HL-60/S4 treated with retinoic acid at 250 ng/mL for 4 days and 3 days (cell line): ENCODE data around the gene ROBO1.

Experiments used
- in situ Hi-C: fragments of 300-500 bp; cut with MboI; formaldehyde crosslinking; loops from 2 replicates; pipeline ENCODE4 v1.7.0; 2022; ENCODE audit warnings: low sequenced_read_pairs

The ROBO1 gene

DNA sequence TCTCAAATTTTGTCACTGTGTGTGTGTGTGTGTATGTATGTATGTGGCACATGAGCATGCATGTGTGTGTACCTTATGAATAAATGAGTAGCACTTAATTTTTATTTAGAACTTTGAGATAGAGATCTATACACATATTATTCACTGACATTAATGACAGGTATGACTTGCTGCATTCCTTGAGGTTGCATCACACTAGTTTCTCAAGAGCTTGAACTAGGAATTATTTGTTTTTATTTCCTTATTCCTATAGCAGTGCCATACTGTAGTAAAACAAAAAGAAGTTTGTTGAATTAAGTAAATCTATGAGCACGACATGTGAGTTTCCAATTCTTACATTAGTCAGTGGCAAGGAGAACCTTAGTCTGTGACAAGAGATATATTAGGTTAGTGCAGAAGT, 943.9 kb downstream of the ROBO1 start:
- in situ Hi-C loops: no loop called here

DNA sequence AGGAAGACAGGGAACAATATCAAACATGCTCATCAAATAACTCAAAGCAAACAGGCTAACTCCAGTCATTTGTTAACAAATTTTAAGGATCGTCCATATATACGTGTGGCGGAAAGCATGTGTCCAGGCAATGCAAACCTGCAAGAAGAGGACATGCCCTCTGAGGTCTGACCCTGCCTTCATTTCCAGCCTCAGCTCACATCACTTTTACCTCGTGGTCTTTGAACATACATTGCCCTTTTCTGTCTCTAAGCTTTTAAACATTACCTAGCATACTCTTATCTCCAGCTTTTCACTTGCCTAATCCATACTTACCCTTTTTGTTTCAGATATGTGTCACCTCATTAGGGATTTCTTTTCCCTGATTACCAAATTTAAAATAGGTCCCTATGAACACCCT, 944.4 kb downstream of the ROBO1 start:
- in situ Hi-C loops: no loop called here

DNA sequence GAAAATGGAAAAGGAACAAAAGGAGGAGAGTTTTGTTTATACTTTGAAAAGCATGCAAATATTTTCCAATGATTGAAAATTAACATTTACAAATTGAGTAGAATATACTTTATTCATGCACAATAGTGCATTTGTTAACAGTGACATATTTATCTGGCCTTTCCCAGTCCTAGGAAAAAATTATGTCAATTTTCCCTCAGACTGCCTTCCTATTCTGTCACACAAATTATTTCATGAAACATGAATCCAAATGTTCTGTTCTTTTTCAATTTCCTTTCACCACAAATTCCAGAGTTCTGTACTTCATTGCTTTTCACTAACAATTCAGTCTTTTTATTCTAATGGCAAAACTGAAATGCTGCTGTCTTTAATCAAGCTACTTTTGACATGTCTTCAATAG, 945.1 kb downstream of the ROBO1 start:
- in situ Hi-C loops: no loop called here

DNA sequence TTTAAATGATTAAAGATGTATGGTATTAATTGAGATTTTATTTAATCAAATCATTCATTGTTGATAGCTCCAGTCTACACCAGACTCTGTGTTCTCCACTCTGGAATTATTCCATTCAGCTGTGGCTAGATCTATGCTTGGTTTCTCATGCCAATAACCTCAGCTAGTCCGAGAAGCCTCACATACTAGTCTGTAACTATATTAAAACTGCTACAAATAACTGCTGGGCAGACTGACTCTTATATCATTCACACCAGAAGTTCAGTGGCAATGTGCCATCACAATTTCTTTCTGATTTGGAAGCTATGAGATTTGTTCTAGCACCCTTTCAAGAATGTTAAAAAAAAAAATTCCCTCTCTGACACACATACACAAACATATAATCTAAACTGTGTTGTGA, 947.3 kb downstream of the ROBO1 start:
- in situ Hi-C loops: no loop called here

DNA sequence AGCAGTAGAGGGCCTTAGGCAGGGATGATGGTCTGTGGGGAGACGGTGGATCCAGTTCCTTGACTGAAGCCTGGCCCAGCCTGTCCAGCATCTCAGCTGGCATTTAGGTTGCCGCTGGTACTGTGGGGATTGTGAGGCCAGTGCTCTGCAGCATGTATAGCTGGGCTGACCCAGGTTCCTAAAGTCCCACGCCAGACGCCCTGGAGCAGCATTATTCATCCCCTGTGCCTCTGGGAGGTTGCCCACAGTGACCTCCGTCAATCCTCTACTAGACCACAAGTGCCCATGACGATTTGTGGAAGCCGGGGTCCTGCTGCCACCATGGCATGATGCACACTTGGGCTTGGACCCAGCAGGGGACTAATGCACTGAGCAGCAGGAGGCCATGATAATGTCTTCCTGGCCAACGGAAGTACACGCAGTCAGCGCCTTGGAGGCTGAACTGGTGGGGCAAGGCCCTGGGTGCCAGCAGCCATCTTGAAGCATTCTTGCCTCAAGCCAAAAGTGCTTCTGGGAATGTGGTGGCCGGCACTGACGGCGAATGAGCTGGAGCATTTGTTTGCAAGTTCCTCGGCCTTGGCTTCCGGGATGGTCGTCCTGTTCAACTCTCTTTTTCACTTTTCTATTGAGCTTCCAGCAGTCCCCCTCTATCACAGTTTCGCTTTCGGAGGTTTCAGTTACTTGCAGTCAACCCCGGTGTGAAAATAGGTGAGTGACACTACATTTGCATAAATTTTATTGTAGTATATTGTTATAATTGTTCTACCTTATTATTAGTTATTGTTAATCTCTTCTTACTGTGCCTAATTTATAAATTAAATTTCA, 949.4 kb downstream of the ROBO1 start:
- in situ Hi-C loops: no loop called here

DNA sequence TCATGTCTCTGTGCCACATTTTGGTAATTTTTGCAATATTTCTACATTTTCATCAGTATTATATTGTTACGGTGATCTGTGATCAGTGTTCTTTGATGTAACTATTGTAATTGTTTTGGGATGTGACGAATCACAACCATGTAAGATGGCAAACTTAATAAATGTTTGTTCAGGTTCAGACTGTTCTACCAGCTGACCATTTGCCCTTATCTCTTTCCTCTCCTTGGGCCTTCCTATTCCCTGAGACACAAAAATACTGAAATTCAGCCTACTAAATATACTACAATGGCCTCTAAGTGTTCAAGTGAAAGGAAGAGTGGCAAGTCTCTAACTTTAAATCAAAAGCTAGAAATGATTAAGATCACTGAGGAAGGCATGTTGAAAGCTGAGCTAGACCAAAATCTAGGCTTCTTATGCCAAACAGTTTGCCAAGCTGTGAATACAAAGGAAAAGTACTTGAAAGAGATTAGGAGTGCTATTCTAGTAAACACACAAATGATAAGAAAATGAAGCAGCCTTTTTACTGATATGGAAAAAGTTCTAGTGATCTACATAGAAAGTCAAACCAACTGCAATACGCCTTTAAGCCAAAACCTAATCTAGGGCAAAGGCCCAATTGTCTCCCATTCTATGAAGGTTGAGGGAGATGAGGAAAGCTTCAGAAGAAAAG, 952.8 kb downstream of the ROBO1 start:
- in situ Hi-C loops: no loop called here

DNA sequence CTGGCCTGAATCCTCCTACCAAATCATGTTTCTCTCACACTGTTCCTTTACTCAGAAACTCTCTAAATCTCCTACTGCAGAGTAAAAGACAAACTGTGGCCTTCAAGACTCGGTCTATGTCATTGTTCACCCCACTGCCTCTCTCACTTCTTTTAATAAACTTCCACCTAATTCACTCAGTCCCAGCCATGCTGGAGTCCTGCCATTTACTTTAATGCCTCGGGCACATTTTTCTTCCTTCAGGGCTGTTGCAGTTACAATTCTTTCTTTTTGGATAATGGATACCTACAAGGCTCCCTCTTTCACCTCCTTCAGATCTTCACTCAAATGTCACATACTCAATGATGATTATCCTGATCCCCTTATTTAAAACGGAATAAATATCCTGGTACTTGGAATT, 955.6 kb downstream of the ROBO1 start:
- in situ Hi-C loops: no loop called here

DNA sequence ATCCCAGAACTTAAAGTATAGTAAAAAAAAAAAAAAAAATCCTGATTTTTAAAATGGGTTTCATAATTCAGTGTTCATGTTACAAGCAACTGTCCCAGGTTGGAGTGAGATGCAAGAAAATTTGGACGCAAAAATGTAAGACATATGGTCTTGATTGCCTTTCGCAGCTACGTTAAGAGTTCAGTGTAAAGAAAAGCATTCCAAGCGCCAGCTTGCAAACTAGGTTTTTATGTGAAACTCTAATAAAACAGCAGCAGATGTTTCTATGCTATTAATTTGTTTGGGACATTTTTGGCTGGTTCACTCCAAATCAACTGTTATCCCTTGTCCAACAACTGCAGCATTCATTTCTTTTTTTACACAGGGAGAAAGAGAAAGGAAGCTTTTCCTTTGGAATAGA, 957.8 kb downstream of the ROBO1 start:
- in situ Hi-C loops: no loop called here

DNA sequence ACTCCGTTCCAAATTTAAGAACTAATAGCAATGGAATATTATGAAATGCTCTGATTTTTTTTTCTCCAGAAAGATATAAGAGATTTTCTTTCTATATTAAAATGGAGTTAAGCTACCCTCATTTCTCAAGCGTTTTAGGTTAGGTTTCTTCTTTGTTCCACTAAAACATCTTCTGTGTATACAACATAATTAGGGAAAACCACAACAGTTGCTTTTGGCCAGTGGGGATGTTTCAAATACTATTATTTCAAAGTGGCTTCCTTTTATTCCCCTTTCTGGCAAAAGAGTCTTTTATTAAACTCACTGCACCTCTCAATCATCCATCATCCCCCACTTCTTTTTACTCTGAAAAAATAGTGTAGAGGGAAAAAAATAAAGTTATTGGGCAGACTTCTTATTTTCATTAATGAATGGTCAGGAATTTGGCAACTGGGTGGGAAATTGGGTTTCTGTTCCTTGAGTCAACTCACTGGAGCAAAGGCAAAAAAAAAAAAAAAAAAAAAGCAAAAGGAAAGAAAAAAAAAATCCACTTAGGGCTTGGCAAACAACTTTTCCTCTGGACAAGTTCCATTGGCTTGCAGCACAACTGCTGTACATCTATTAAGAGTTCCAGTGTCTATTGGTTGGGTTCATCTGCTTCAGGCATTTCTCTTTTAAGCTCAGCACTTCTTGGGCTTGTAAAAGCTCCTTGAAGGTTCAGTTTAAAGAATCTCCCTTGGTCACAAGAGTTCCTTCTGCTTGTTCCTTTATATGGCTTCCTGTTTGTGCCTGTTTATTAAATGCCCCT, 963.4 kb downstream of the ROBO1 start:
- in situ Hi-C loops: no loop called here

DNA sequence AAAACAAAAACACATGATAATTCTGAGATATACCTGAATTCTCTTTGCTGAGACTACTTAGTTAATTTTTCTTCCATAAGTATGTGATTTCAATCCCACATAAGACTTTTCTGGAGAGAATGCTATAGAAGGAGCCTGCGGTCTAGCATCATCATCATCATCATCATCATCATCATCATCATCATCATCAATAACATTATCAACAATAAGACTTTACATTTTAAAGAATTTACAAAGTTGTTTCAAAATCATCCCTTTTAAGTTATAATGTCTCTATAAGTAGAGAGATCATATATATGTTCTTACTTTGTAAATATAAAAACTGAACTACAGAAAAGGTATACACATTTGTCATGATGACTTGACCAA, 965.3 kb downstream of the ROBO1 start:
- in situ Hi-C loops: no loop called here

DNA sequence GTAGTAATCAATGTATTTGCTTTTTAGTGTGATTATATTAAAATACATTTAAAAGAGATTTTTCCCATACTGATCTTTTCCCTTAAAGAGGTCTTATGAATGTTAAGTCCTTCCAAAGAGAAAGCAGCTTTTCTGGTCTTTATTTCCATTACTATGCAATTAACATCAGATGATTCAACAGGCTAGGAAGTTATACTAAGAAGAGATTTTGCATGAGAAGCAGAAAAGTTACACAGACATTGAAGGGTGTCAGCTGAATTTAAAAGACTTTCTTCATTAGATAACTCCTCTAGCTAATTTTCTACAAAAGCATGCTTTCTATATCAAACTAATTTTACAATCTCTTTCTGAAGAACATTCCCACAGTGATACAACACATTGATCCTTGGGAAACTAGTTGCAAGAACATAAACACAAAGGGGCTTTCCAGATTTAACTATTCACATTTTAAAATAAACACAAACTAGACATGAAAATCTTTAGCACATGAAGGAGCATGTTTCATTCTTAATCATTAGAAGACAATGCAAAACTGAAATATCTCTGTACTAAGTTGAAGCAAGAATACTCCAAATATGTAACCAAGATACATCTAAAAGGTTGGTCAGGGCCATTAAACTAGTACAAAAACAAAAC, 965.8 kb downstream of the ROBO1 start:
- in situ Hi-C loops: no loop called here

DNA sequence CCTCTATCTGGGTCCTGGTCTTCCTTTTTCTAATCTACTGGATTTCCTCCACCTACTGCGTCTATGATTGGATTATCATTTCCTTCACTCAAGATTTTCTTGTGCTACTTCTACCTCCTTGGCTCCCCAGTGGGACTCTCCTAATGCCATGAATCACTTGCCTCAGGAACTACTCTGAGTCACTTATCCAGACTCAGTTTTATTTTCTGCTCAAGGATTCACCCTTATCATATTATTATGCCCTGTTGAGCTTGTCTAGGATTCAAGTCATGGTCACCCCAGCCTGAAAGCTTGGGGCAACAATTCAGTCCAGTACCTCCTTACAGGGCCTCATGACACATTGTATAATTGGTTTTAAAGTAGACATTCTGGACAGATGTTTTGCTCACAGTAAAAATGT, 968.1 kb downstream of the ROBO1 start:
- in situ Hi-C loops: no loop called here

DNA sequence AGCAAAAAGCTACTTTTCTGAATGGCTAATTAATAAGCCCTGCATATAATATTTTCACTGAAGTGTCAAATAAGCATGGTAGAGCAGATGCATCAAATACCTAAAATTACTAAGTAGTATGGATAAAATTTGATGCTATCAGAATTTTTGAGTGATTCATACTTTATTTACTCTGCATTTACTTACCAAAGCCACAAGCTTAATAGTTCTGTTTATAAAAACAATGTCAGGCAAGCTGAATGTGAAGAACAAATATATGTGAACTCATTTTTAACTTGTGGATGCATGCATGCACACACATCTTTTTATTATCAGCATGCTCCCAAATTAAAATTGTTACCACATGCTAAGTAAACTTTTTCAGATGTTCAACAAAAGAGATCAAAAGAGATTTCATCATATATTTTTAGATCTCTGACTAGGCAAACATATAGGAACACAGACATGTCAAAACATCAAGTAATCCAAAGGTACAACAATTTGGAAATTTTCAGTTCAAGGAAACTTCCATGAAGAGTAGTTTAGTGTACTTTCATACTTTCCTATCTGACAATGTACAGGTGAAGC, 969.4 kb downstream of the ROBO1 start:
- in situ Hi-C loops: no loop called here

DNA sequence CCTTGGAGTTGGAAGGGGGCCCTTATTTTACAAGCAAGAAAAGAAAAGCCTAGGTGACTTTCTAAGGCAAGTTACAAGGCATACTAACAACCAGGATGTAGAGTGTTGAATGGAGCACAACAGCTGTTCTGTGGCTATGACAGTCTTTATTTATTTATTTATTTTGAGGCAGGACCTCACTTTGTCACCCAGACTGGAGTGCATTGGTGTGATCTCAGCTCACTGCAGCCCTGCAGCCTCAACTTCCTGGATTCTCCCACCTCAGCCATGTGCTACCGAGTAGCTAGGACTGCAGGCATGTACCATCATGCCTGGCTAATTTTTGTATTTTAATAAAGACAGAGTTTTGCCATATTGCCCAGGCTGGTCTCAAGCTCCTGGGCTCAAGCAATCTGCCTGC, 973.4 kb downstream of the ROBO1 start:
- in situ Hi-C loops: no loop called here

DNA sequence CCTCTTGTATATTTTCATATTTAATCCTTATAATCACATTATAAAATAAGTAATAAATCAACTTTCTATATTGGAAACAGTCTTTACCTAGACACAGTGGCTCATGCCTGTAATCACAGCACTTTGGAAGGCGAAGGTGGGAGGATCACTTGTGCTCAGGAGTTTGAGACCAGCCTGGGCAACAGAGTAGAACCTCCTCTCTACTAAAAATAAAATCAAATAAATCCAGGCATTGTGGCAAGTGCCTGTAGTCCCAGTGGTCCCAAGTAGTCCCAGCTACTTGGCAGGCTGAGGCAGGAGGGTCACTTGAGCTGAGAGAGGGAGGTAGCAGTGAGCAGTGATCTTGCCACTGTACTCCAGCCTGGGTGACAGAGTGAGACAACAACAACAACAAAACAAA, 975.1 kb downstream of the ROBO1 start:
- in situ Hi-C loops: no loop called here

DNA sequence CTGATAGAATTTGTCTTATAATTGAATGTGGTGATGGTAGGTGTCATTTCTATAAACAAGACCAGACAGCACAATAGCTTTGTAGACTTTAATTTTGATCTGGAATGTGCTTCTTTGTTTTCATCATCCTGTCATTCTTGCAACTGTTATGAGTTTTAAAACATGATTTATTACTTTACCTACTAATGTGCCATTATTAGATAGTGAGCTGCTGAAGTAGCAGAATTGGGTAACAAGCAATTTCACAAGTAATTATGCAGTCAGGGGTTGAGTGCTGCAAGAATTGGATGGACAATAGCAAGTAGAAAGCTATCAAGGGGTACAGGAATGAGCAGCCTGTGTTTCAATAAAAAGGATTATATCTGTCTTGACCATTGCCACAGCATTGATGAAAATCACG, 975.6 kb downstream of the ROBO1 start:
- in situ Hi-C loops: no loop called here

DNA sequence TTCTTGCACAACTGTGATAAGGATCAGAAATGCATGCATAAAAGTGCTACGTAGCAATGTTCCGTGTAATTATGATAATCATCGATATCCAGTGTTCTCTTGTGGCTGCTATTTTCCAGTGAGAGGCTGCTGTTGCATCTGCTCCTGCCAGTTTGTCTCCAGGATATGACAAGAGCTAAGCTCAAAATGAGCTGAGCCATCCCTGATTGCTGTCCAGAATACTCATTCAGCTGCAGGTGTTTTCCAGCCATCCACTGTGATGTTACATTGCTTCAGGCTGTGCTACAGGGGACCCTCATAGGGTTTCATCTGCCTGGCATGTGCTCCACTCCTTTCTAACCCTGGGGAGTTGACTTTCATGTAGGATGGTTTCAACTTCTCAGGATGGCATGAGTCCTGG, 976.0 kb downstream of the ROBO1 start:
- in situ Hi-C loops: no loop called here

DNA sequence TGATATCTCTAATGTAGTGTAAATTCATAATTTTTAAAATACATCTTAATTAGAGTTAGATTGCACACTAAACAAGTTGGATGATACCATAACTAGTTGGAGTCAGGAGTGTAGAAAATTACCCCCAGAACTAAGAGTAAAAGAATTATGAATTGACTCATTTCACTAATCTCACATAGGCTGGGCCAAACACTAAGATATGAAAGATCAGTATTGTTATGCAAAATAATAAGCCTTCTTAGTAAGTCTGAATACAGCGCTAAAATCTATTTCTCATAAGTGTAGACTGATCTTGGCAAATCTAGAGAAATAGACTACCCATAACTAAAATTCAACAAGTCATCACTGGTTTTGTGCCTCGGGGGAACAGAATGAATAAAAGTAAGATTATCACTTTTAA, 979.0 kb downstream of the ROBO1 start:
- in situ Hi-C loops: no loop called here

DNA sequence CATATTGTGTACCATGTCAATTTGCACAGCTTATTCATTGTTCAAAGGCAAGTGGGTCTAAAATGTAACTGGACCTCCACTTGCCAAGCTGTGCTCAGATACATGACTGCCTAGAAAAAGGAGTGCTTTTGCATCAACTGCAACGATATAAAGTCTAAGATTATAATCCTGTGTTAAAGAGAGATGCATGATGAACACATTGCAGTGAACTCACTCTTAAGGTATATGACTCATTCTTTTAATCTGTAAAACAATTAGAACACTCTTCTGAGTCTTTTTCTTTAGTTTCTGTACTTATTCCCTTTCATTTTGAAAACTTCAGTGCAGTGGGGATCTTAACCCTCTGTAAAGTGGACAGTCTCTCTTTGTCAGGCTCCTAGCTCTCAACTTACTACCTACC, 982.8 kb downstream of the ROBO1 start:
- in situ Hi-C loops: no loop called here

DNA sequence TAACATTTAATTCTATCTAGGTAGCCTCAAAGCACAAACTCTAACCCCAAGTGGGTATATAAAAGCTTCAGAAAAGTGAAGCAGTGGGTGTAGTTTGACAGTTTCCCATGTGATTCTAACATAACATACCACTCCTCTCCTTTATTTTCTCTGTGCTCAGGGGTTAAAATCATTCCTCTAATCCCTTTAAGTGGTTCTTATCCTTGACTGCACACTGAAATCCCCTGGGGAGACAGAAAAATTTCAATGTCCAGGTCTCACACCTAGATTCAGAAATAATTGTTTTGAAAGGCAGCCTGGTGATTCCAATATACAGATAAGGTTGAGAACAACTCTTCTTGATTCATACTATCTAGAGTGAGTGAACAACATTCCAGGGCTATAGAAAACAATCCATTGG, 986.4 kb downstream of the ROBO1 start:
- in situ Hi-C loops: no loop called here
